GM08714 (cell line): ENCODE data around the gene ME2.
"Not testable (repeated sequence)": the region's sequence is repeated elsewhere in the genome, so short reads cannot be mapped to it uniquely, and the experiment has no call there.

Source experiments
- H3K4me3 ChIP-seq: fragments of 200-500 bp; sonication (Bioruptor generic); 2 replicates; pipeline ENCODE4 v1.5.1; 2014; ENCODE audit warnings: mild to moderate bottlenecking, low read length, inconsistent platforms
- ZNF274 ChIP-seq: IDR thresholded peaks from 2 replicates; pipeline ENCODE4 v1.6.1; 2012; ENCODE audit warnings: mild to moderate bottlenecking, low read depth, low read length

The ME2 gene

GRCh38 chr18:50926521-50926920, 47.6 kb downstream of the ME2 start:
- no peak for TF ChIP-seq ZNF274

GRCh38 chr18:50928551-50928950, 49.6 kb downstream of the ME2 start:
- no peak for TF ChIP-seq ZNF274
- H3K4me3 ChIP-seq, result no peak overlapping the region

More at GRCh38 chr18:50926521-50926920, 47.6 kb downstream of the ME2 start:
- no peak overlapping the region for H3K4me3 ChIP-seq

- TF ChIP-seq ZNF274, result no peak
Measured at GRCh38 chr18:50933684-50934083, 54.8 kb downstream of the ME2 start.

GRCh38 chr18:50934545-50935211, 55.8 kb downstream of the ME2 start:
- H3K4me3 ChIP-seq, result no peak overlapping the region
- TF ChIP-seq ZNF274, result no peak

More at GRCh38 chr18:50933684-50934083, 54.8 kb downstream of the ME2 start:
- no peak overlapping the region for H3K4me3 ChIP-seq

GRCh38 chr18:50935493-50936191, 56.7 kb downstream of the ME2 start:
- no peak for TF ChIP-seq ZNF274
- no peak overlapping the region for H3K4me3 ChIP-seq

GRCh38 chr18:50937183-50937582, 58.3 kb downstream of the ME2 start:
- no peak overlapping the region for H3K4me3 ChIP-seq
- no peak for TF ChIP-seq ZNF274

GRCh38 chr18:50938912-50939311, 60.0 kb downstream of the ME2 start:
- no peak for TF ChIP-seq ZNF274
- no peak overlapping the region for H3K4me3 ChIP-seq

GRCh38 chr18:50944245-50944932, 65.5 kb downstream of the ME2 start:
- no peak overlapping the region for H3K4me3 ChIP-seq
- TF ChIP-seq ZNF274, result no peak

GRCh38 chr18:50945918-50946317, 67.0 kb downstream of the ME2 start:
- H3K4me3 ChIP-seq, result not testable (repeated sequence)

- no peak for TF ChIP-seq ZNF274
Measured at GRCh38 chr18:50947899-50948298, 69.0 kb downstream of the ME2 start.

GRCh38 chr18:50949185-50949584, 70.3 kb downstream of the ME2 start:
- no peak overlapping the region for H3K4me3 ChIP-seq
- no peak for TF ChIP-seq ZNF274

More at GRCh38 chr18:50947899-50948298, 69.0 kb downstream of the ME2 start:
- no peak overlapping the region for H3K4me3 ChIP-seq

GRCh38 chr18:50950626-50951025, 71.7 kb downstream of the ME2 start:
- no peak overlapping the region for H3K4me3 ChIP-seq
- TF ChIP-seq ZNF274, result no peak

GRCh38 chr18:50953822-50954221, 74.9 kb downstream of the ME2 start:
- no peak for TF ChIP-seq ZNF274
- H3K4me3 ChIP-seq, result no peak overlapping the region

- H3K4me3 ChIP-seq, result no peak overlapping the region
- TF ChIP-seq ZNF274, result no peak
Measured at GRCh38 chr18:50955253-50955652, 76.3 kb downstream of the ME2 start.

GRCh38 chr18:50956116-50956515, 77.2 kb downstream of the ME2 start:
- no peak overlapping the region for H3K4me3 ChIP-seq
- no peak for TF ChIP-seq ZNF274
